B cell (primary cell): ENCODE data around the gene CTIF.

Experiments used
- CTCF ChIP-seq: fragments of 200-600 bp; IDR thresholded peaks from one replicate; pipeline ENCODE4 v1.8.0; 2022; ENCODE audit warnings: antibody characterized with exemption, mild to moderate bottlenecking
- EZH2 ChIP-seq: IDR thresholded peaks from 2 replicates; pipeline ENCODE4 v1.6.1; 2012; ENCODE audit warnings: borderline replicate concordance, low read depth, mild to moderate bottlenecking, moderate library complexity, low read length; ENCODE audit not compliant: insufficient read depth, poor library complexity, severe bottlenecking

DNA sequence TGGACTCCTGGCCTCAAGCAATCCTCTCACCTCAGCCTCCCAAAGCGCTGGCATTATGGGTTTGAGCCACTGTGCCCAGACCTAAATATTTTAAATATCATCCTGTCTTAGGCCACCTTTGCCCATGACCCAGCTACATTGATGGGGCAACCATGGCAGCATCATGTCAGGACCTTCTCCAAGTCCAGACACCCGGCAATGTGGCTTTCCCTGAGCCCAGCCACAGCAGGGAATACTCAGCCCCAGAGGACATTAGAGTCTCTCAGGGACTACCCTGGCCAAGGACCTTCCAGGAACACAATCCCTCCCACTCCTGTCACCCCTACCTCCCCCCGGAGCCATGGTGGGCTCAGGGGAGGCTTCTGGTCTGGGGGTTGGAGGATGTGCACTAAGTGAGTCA lies 339.1 kb downstream of the CTIF start:
- TF ChIP-seq EZH2: no peak
- no peak for TF ChIP-seq CTCF
